B cell (primary cell): ENCODE data around the gene AKAP14. TPM values are rescaled to one million over a fixed set of nuclear protein-coding genes. Genes with fewer than 3 reads are reported as not detected.

Experiments used
- ATAC-seq: fragments of 200-7000 bp; cut with Tn5 transposase; one replicate; pipeline ENCODE4 v1.10.0; 2021; ENCODE audit warnings: low read depth, mild to moderate bottlenecking, moderate number of reproducible peaks, moderate library complexity
- CTCF ChIA-PET: fragments of 350-600 bp; sonication (Branson Sonifier 250); formaldehyde crosslinking; loops from one replicate; lab custom pipeline; 2021; ENCODE audit warnings: antibody characterized with exemption, inconsistent platforms; lab: Charles Lee
- POLR2A ChIA-PET: fragments of 350-600 bp; sonication (Branson Sonifier 250); formaldehyde crosslinking; loops from one replicate; lab custom pipeline; 2021; ENCODE audit warnings: antibody characterized with exemption; lab: Charles Lee
- DNase-seq: peaks from one replicate; pipeline ENCODE4 v3.0.0; 2013
- H2AFZ ChIP-seq: 2 replicates; pipeline ENCODE4 v1.6.1; 2012; ENCODE audit warnings: mild to moderate bottlenecking, low read depth, low read length; ENCODE audit not compliant: insufficient read depth, poor library complexity, severe bottlenecking
- H3K27ac ChIP-seq, 2 donors: 1 replicate in 1 of 2; 2 replicates in 1 of 2; pipeline ENCODE4 v1.5.1; 2012 to 2013; ENCODE audit warnings: low read length in 2 of 2, mild to moderate bottlenecking in 2 of 2, moderate library complexity in 1 of 2
- H3K27me3 ChIP-seq, 4 experiments: fragments of 200-600 bp in 1 of 4; sonication (generic) in 1 of 4; replicated peaks in 1 of 4; 1 replicate in 2 of 4; 2 replicates in 2 of 4; pipeline versions ENCODE4 v1.6.1 to v1.7.0; 2013 to 2016; ENCODE audit warnings: low read length in 3 of 4, mild to moderate bottlenecking in 2 of 4, mixed read lengths in 1 of 4, moderate library complexity in 1 of 4; ENCODE audit not compliant: insufficient read depth in 4 of 4, control insufficient read depth in 3 of 4; ENCODE audit errors: control extremely low read depth in 1 of 4
- H3K36me3 ChIP-seq, 2 experiments: replicated peaks in 1 of 2; 1 replicate in 1 of 2; 2 replicates in 1 of 2; pipeline versions ENCODE4 v1.6.1 to v1.7.1; 2013; ENCODE audit warnings: low read length in 1 of 2; ENCODE audit not compliant: insufficient read depth in 2 of 2, control insufficient read depth in 1 of 2; ENCODE audit errors: control extremely low read depth in 1 of 2, extremely low read depth in 1 of 2
- H3K4me1 ChIP-seq, 2 donors: fragments of 200-600 bp in 1 of 2; sonication (generic) in 1 of 2; 1 replicate in 1 of 2; 2 replicates in 1 of 2; pipeline versions ENCODE4 v1.5.1 to v1.6.1; 2013 to 2017; ENCODE audit warnings: low read length in 2 of 2; ENCODE audit not compliant: control insufficient read depth in 2 of 2, insufficient read depth in 2 of 2
- H3K4me2 ChIP-seq: replicated peaks from 2 replicates; pipeline ENCODE3; 2012; ENCODE audit warnings: mild to moderate bottlenecking, low read depth, low read length; ENCODE audit not compliant: poor library complexity, severe bottlenecking
- H3K4me3 ChIP-seq, 5 experiments: fragments of 200-600 bp in 1 of 5; sonication (generic) in 1 of 5; 1 replicate in 3 of 5; 2 replicates in 2 of 5; pipeline versions ENCODE4 v1.5.1 to v1.7.0; 2011 to 2016; ENCODE audit warnings: low read length in 4 of 5, mild to moderate bottlenecking in 4 of 5, low read depth in 2 of 5, control low read depth in 1 of 5, moderate library complexity in 1 of 5; ENCODE audit not compliant: insufficient read depth in 1 of 5; ENCODE audit errors: control extremely low read depth in 1 of 5, extremely low read depth in 1 of 5
- H3K79me2 ChIP-seq: fragments of 200-600 bp; sonication (generic); one replicate; pipeline ENCODE4 v1.6.0; 2016; ENCODE audit warnings: low read length; ENCODE audit not compliant: control insufficient read depth, insufficient read depth
- H3K9ac ChIP-seq: fragments of 200-600 bp; sonication (generic); 2 replicates; pipeline ENCODE4 v1.6.1; 2017; ENCODE audit warnings: mild to moderate bottlenecking, low read length, moderate library complexity
- H3K9me3 ChIP-seq, 3 donors: one replicate each; pipeline versions ENCODE4 v1.6.1 to v1.7.1; 2013; ENCODE audit warnings: low read length in 2 of 3; ENCODE audit not compliant: control insufficient read depth in 2 of 3, insufficient read depth in 1 of 3; ENCODE audit errors: control extremely low read depth in 1 of 3
- H4K20me1 ChIP-seq: 2 replicates; pipeline ENCODE4 v1.6.0; 2012; ENCODE audit warnings: mild to moderate bottlenecking, low read length; ENCODE audit not compliant: insufficient read depth, control insufficient read depth, poor library complexity, severe bottlenecking
- H3K27ac Mint-ChIP-seq: one replicate; pipeline ENCODE4 v1.8.0; 2021; ENCODE audit warnings: mixed read lengths
- H3K27me3 Mint-ChIP-seq: one replicate; pipeline ENCODE4 v1.8.0; 2021; ENCODE audit warnings: mixed read lengths
- H3K4me1 Mint-ChIP-seq: one replicate; pipeline ENCODE4 v1.8.0; 2021; ENCODE audit warnings: mixed read lengths
- H3K4me3 Mint-ChIP-seq: one replicate; pipeline ENCODE4 v1.8.0; 2021; ENCODE audit warnings: mixed read lengths
- H3K9me3 Mint-ChIP-seq: one replicate; pipeline ENCODE4 v1.8.0; 2022; ENCODE audit warnings: mixed read lengths; ENCODE audit not compliant: insufficient read depth
- CTCF ChIP-seq: fragments of 200-600 bp; IDR thresholded peaks from one replicate; pipeline ENCODE4 v1.8.0; 2022; ENCODE audit warnings: antibody characterized with exemption, mild to moderate bottlenecking
- EZH2 ChIP-seq: IDR thresholded peaks from 2 replicates; pipeline ENCODE4 v1.6.1; 2012; ENCODE audit warnings: borderline replicate concordance, low read depth, mild to moderate bottlenecking, moderate library complexity, low read length; ENCODE audit not compliant: insufficient read depth, poor library complexity, severe bottlenecking
- WGBS: methylation state at CpG from one replicate; pipeline ENCODE4 v1.1.5; 2013; ENCODE audit warnings: missing lambda C conversion rate; ENCODE audit not compliant: insufficient coverage; 5-methylcytosine and 5-hydroxymethylcytosine counted together
- intact Hi-C: fragments of 100-400 bp; cut with micrococcal nuclease; formaldehyde crosslinking; loops from one replicate; pipeline ENCODE4 v1.10.0; 2022
- polyA plus RNA-seq: library from polyadenylated mRNA; depleted of rRNA; stranded (reverse); fragments of >200 nt; gene quantifications from 2 replicates; pipeline ENCODE4 v1.2.3, GENCODE V29; 2012
- total RNA-seq, 2 donors: library from RNA; stranded (reverse); fragments of 120-200 nt in 1 of 2; gene quantifications; 1 replicate in 1 of 2; 2 replicates in 1 of 2; pipeline versions ENCODE4 v1.2.3 to v1.2.4, GENCODE V29; 2013 to 2022

Gene AKAP14
- total and polyA plus RNA-seq, 2 donors (not counting 1 experiment from before 2014, with no cell fraction given): not detected

GRCh38 chrX:119871599-119872395 lies 23.9 kb upstream of the AKAP14 start, which contains the start of the genes NDUFA1 and RNF113A:
NDUFA1 (plus strand) TSS chrX:119871832; CDS start chrX:119871912, 80 bp downstream.
RNF113A (minus strand) TSS chrX:119871733; CDS start chrX:119871613, 120 bp downstream.
- TF ChIP-seq CTCF: no peak
- TF ChIP-seq EZH2: no peak
- peak within 1 kb of the TSS; percentile 100 for H3K27ac Mint-ChIP-seq
- peaks cover 22% of the 10 kb centered on the region for H3K4me1 Mint-ChIP-seq
- DNase-seq (peak; percentile 90), ATAC-seq (peak; percentile 88)
- Histone ChIP-seq H3K4me1 (peaks cover 7 to 16% of the 10 kb centered on the region in 2 donors), H2AFZ (peak within 1 kb of the TSS; percentile 84), H3K79me2 (peaks cover 24% of the 10 kb centered on the region), H3K4me3 (peak within 1 kb of the TSS; percentile 64 to 87 (median 79)), H3K4me2 (peak within 1 kb of the TSS; percentile 71), H3K9ac (peak within 1 kb of the TSS; percentile 89), H4K20me1 (peaks cover 6% of the 10 kb centered on the region), H3K27me3 (no peaks in the 10 kb centered on the region), H3K9me3 (no peaks in the 10 kb centered on the region), H3K36me3 (peaks cover 0 to 8% of the 10 kb centered on the region in 2 experiments), H3K27ac (peak within 1 kb of the TSS; percentile 91 to 94)
- POLR2A ChIA-PET: interaction anchor here (0.6 to 2.6 kb wide), 6 partner anchors 13 to 408 kb away, joined by 3 to 13 read pairs (median 4); partner anchors contain the start of genes RPL39 and UPF3B
- intact Hi-C loops: loop anchor here (1.0 to 5.0 kb wide), 6 partner anchors 18 to 404 kb away; partner anchors contain the start of genes NKAP, RPL39, SEPTIN6 and SLC25A5
- no peaks in the 10 kb centered on the region for H3K27me3 Mint-ChIP-seq
- CTCF ChIA-PET: no interaction called here
- no peaks in the 10 kb centered on the region for H3K9me3 Mint-ChIP-seq
- under 1% methylated on average over 46 of the region's 62 CpGs for WGBS
- H3K4me3 Mint-ChIP-seq: peak within 1 kb of the TSS; percentile 98
